PC-3 (cell line): Measurements from ENCODE around the gene CALM3. TPM values are rescaled to one million over a fixed set of nuclear protein-coding genes. Genes with fewer than 3 reads are reported as not detected.
"Not testable (repeated sequence)": the region's sequence is repeated elsewhere in the genome, so short reads cannot be mapped to it uniquely, and the experiment has no call there.

Experiments
- ATAC-seq: fragments of 200-7000 bp; cut with Tn5 transposase; 2 replicates; pipeline ENCODE4 v1.9.1; 2020; ENCODE audit warnings: mild to moderate bottlenecking, moderate library complexity
- BruUV-seq: library from RNA; stranded (reverse); fragments of 400-500 nt; replicated peaks from 2 replicates; lab custom pipeline; 2021; lab: Mats Ljungman, UMichigan
- CTCF ChIA-PET: fragments of 300-600 bp; sonication (Branson Sonifier 250); formaldehyde crosslinking; loops from one replicate; lab custom pipeline; 2022; ENCODE audit warnings: antibody characterized with exemption; lab: Charles Lee
- POLR2A ChIA-PET: fragments of 300-600 bp; sonication (Branson Sonifier 250); formaldehyde crosslinking; loops from one replicate; lab custom pipeline; 2022; ENCODE audit warnings: antibody characterized with exemption; ENCODE audit not compliant: unreplicated experiment; lab: Charles Lee
- DNase-seq: peaks from one replicate; pipeline ENCODE4 v3.0.0-alpha.2; 2015
- H2AFZ ChIP-seq: fragments of 300-600 bp; sonication (generic); 2 replicates; pipeline ENCODE4 v1.6.0; 2016; ENCODE audit warnings: antibody characterized with exemption, low read length
- H3F3A ChIP-seq: fragments of 300-600 bp; sonication (generic); one replicate; pipeline ENCODE4 v1.6.0; 2017; ENCODE audit warnings: antibody characterized with exemption, low read length, control low read depth, mild to moderate bottlenecking; ENCODE audit not compliant: unreplicated experiment
- H3K27ac ChIP-seq: fragments of 300-600 bp; sonication (generic); 2 replicates; pipeline ENCODE4 v1.5.1; 2016; ENCODE audit warnings: mild to moderate bottlenecking, low read length
- H3K27me3 ChIP-seq: fragments of 300-600 bp; sonication (generic); 2 replicates; pipeline ENCODE4 v1.6.1; 2016; ENCODE audit warnings: low read length, mixed read lengths
- H3K36me3 ChIP-seq: fragments of 300-600 bp; sonication (generic); 2 replicates; pipeline ENCODE4 v1.6.1; 2016; ENCODE audit warnings: low read depth, mixed run types, low read length, mixed read lengths
- H3K4me1 ChIP-seq: fragments of 300-600 bp; sonication (generic); 2 replicates; pipeline ENCODE4 v1.5.1; 2016; ENCODE audit warnings: low read length; ENCODE audit not compliant: insufficient read depth
- H3K4me2 ChIP-seq: fragments of 300-600 bp; sonication (generic); 2 replicates; pipeline ENCODE4 v1.6.0; 2016; ENCODE audit warnings: low read length
- H3K4me3 ChIP-seq: fragments of 300-600 bp; sonication (generic); 2 replicates; pipeline ENCODE4 v1.5.1; 2016; ENCODE audit warnings: mild to moderate bottlenecking, low read length, mixed read lengths
- H3K79me2 ChIP-seq: fragments of 300-600 bp; sonication (generic); 2 replicates; pipeline ENCODE4 v1.6.1; 2017; ENCODE audit warnings: low read length, mixed read lengths
- H3K9ac ChIP-seq: fragments of 300-600 bp; sonication (generic); 2 replicates; pipeline ENCODE4 v1.6.0; 2016; ENCODE audit warnings: mild to moderate bottlenecking, low read length
- H3K9me2 ChIP-seq: fragments of 300-600 bp; sonication (generic); replicated peaks from 2 replicates; pipeline ENCODE4 v1.6.1; 2016; ENCODE audit warnings: mixed run types, low read length, mixed read lengths
- H3K9me3 ChIP-seq: fragments of 300-600 bp; sonication (generic); 2 replicates; pipeline ENCODE4 v1.6.1; 2016; ENCODE audit warnings: low read length, mixed read lengths
- H4K20me1 ChIP-seq: fragments of 300-600 bp; sonication (generic); 2 replicates; pipeline ENCODE4 v1.6.1; 2016; ENCODE audit warnings: low read length, mixed read lengths
- CTCF ChIP-seq: fragments of 300-600 bp; sonication (generic); conservative IDR thresholded peaks from 2 replicates; pipeline ENCODE4 v1.5.1; 2017; ENCODE audit warnings: antibody characterized with exemption, low read depth, mild to moderate bottlenecking, low read length
- EZH2 ChIP-seq: fragments of 300-600 bp; sonication (generic); IDR thresholded peaks from one replicate; pipeline ENCODE4 v1.6.1; 2017; ENCODE audit warnings: antibody characterized with exemption, mild to moderate bottlenecking, low read length; ENCODE audit not compliant: unreplicated experiment
- EZH2phosphoT487 ChIP-seq: fragments of 300-600 bp; sonication (generic); IDR thresholded peaks from 2 replicates; pipeline ENCODE4 v1.6.1; 2018; ENCODE audit warnings: mild to moderate bottlenecking, antibody characterized with exemption, low read length, borderline replicate concordance
- intact Hi-C: fragments of 100-400 bp; cut with micrococcal nuclease; formaldehyde crosslinking; loops from 2 replicates; pipeline ENCODE4 v1.9.0; 2023
- total RNA-seq: library from RNA; depleted of rRNA; stranded (reverse); fragments of >200 nt; gene quantifications from 2 replicates; pipeline ENCODE4 v1.2.3, GENCODE V29; 2014

Gene CALM3
- total RNA-seq, 1 experiment from 2014 or later = 160 TPM

DNA sequence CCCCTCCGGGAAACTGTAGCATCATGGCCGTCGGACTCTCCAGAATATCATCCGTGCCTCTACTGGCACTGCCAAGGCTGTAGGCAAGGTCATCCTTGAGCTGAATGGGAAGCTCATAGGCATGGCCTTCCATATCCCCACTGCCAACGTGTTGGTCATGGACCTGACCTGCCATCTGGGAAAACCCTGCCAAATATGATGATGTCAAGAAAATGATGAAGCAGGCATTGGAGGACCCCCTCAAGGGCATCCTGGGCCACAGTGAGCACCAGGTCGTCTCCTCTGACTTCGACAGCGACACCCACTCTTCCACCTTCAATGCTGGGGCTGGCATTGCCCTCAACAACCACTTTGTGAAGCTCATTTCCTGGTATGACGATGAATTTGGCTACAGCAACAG, 41.9 kb upstream of the CALM3 start:
- no TSS peak for BruUV-seq
- no peak overlapping the region for H3K27ac ChIP-seq
- DNase-seq (no peak), ATAC-seq (no peak)
- H3K9me2 ChIP-seq = no peaks in the 10 kb centered on the region
- H3K9ac ChIP-seq = no peak overlapping the region
- no peaks in the 10 kb centered on the region for H3K27me3 ChIP-seq
- intact Hi-C loops = no loop called here
- H4K20me1 ChIP-seq = no peaks in the 10 kb centered on the region
- no peaks in the 10 kb centered on the region for H3F3A ChIP-seq
- TF ChIP-seq EZH2phosphoT487 = no peak
- TF ChIP-seq EZH2 = no peak
- TF ChIP-seq CTCF = no peak
- H2AFZ ChIP-seq = no peak overlapping the region
- no peaks in the 10 kb centered on the region for H3K36me3 ChIP-seq
- H3K9me3 ChIP-seq = no peaks in the 10 kb centered on the region
- no peak overlapping the region for H3K4me3 ChIP-seq
- H3K79me2 ChIP-seq = no peaks in the 10 kb centered on the region
- ChIA-PET POLR2A (no interaction called here), CTCF (no interaction called here)
- H3K4me2 ChIP-seq = no peak overlapping the region
- H3K4me1 ChIP-seq = no peaks in the 10 kb centered on the region

GRCh38 chr19:46559675-46560074, 41.5 kb upstream of the CALM3 start:
- DNase-seq, H3K36me3 ChIP-seq, intact Hi-C loops, H3K9me3 ChIP-seq, H3F3A ChIP-seq, H3K27ac ChIP-seq, H3K9ac ChIP-seq, H3K9me2 ChIP-seq, H3K79me2 ChIP-seq, H4K20me1 ChIP-seq, H3K4me1 ChIP-seq, H3K4me3 ChIP-seq, H3K27me3 ChIP-seq, POLR2A ChIA-PET, H3K4me2 ChIP-seq, H2AFZ ChIP-seq, CTCF ChIA-PET, ATAC-seq, BruUV-seq: not testable (repeated sequence)

GRCh38 chr19:46564701-46565100, 36.4 kb upstream of the CALM3 start:
- H3K4me3 ChIP-seq = no peak overlapping the region
- H3K9me3 ChIP-seq = no peaks in the 10 kb centered on the region
- no peaks in the 10 kb centered on the region for H4K20me1 ChIP-seq
- H3K27me3 ChIP-seq = no peaks in the 10 kb centered on the region
- intact Hi-C loops = no loop called here
- BruUV-seq = no TSS peak
- H3K4me2 ChIP-seq = no peak overlapping the region
- DNase-seq (no peak), ATAC-seq (no peak)
- POLR2A ChIA-PET = no interaction called here
- CTCF ChIA-PET = no interaction called here
- no peaks in the 10 kb centered on the region for H3K9me2 ChIP-seq
- H3F3A ChIP-seq = no peaks in the 10 kb centered on the region
- H3K4me1 ChIP-seq = no peaks in the 10 kb centered on the region
- no peak overlapping the region for H3K27ac ChIP-seq
- no peak for TF ChIP-seq EZH2phosphoT487
- no peak for TF ChIP-seq CTCF
- no peak for TF ChIP-seq EZH2
- no peak overlapping the region for H2AFZ ChIP-seq
- no peak overlapping the region for H3K9ac ChIP-seq
- no peaks in the 10 kb centered on the region for H3K36me3 ChIP-seq
- no peaks in the 10 kb centered on the region for H3K79me2 ChIP-seq
